GM19328 (cell line): ENCODE results near the gene PRSS22.
A peak's percentile ranks its signal among the peaks of the same experiment; 100 is the strongest.

Experiments used
- ATAC-seq: cut with Tn5 transposase; IDR thresholded peaks from one replicate; pipeline ENCODE4 v1.9.1; 2021; ENCODE audit warnings: mild to moderate bottlenecking, moderate library complexity; ENCODE audit not compliant: unreplicated experiment

The PRSS22 gene

DNA sequence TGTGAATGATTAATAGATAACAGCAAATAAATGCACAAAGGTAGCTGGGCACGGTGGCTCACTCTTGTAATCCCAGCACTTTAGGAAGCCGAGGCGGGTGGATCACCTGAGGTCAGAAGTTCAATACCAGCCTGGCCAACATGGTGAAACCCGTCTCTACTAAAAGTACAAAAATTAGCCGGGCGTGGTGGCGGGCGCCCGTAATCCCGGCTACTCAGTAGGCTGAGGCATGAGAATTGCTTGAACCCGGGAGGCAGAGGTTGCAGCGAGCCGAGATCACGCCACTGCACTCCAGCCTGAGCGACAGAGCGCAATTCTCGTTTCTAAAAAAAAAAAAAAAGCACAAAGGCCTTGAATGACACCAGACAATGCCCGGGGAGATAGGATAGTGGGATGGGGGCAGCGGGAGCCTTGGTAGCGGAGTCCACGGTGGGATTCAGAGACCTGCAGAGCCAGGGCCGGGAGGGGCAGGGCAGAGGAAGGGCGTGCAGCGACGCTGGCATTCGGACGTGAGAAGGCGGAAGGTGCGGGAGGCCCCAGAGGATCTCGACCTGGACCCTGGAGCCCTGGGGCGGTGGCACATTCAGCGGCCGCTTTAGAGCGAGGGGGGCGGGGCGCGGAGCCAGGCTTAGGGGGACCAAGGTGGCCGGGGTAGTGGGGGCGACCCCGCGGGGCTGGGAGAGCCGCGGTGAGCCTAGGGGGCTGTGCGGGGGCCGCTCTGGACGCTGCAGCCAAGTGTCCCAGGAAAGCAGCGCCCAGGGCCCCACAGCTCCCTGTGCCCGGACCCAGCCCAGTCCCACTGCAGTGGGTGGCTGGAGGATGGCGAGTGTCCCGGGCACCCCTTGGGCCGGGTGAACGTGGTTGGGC lies 24.0 kb upstream of the PRSS22 start:
- ATAC-seq: peak; percentile 1

DNA sequence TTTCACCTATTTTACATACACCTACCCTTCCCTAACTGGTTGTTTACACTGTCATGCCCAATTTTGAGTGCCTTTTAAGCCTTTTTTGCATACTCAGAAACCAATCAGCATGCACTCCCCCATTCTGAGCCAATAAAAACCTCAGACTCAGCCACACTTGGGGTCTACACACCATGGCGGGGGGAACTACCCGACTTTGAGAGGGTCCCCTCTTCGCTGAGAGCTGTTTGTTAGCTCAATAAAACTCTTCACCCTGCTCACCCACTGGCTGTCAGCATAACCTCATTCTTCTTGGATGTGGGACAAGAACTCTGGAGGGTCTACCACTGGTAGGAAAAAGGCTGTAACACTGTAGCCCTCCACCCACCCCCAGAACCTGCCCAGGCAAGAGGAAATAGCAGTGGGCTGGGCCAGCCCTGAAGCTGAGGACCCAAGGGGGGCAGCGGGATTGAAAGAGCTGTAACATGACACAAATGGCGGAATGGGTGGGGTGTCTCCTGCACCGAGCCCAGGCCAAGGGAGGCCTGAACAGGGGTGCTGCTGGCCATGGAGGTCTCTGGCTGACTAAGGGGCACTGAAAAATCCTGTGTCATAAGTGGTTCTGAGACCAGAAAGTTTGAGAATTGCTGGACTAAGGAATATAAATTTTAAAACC lies 22.0 kb upstream of the PRSS22 start:
- no peak for ATAC-seq

DNA sequence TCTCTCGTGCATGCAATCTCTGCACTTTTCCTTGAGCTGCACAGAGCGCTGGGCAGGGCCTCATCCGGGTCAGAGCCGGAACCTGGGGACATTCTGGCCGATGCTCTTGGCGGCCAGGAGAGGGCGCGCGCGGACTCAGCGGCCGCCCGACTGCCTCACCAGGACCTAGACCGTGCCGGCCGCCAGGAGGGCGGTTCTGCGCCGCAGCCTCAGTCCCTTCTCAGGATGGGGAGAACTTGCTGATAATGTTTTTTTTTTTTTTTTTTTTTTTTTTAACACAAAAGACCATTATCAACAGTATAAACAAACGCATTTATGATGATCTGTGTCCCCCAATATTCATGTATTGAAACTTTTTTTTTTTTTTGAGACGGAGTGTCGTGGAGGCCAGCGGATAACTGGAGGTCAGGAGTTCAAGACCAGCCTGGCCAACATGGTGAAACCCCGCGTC lies 17.0 kb upstream of the PRSS22 start:
- ATAC-seq: no peak

- no peak for ATAC-seq
Observed at GRCh38 chr16:2874032-2874911, 16.3 kb upstream of the PRSS22 start.

- no peak for ATAC-seq
Observed at GRCh38 chr16:2871926-2872325, 14.0 kb upstream of the PRSS22 start.

DNA sequence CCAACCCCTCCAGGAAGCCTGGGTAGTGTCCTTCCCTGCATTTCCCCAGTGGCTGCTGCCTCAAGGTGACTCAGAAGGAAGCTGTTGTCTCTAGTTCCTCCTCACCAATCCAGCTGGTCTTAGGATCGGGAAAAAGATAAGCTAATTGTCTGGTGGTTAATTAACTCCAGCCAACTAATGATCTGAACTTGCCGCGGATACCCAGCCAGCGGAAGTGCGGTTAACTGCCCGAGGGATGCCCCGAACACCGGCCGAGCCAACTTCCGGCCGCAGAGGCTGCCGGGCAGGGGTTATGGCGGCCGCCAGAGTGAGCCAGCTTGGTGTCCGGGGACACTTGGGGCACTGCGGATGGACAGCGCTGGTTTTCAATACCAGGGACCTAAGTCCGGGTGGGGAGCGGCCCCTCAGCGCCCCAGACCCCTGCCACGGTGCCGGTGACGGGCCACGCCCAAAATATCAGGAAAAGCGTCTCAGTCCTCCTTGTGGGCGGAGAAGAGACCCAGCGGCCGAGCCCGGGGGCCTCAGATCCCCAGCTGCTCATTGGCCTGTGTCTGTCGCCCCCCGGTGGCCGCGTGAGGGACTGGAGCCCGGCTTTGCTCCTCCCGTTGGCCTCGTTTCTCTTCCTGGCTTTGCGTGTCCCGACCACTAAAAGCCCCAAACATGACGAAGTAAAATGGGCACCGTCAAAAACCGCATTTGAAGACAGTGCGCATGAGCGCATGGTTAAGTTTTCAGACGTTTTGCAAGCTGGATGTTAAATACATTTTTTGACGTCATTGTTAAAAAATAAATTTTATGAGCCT lies 10.2 kb upstream of the PRSS22 start:
- ATAC-seq: peak; percentile 82

GRCh38 chr16:2867661-2867986 lies 9.7 kb upstream of the PRSS22 start:
- no peak for ATAC-seq

DNA sequence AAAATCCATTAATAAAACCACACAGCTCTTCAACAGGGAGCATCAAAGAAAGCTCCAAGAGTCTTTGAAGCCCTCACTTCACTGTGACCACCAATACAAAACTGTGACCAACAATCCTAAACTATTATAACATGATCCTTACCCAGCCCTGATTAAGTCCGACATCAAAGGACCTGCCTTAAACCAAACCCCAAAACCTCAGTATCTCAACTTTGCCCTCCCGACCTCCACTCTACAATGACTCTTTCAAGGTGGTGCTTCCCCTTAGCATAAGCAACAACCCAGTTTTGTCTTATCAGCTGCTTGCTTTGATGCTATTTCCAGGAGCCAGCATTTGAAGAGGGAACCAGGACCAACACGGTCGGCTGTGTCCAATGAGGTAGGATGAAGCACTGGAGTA lies 8.5 kb upstream of the PRSS22 start:
- ATAC-seq: no peak

DNA sequence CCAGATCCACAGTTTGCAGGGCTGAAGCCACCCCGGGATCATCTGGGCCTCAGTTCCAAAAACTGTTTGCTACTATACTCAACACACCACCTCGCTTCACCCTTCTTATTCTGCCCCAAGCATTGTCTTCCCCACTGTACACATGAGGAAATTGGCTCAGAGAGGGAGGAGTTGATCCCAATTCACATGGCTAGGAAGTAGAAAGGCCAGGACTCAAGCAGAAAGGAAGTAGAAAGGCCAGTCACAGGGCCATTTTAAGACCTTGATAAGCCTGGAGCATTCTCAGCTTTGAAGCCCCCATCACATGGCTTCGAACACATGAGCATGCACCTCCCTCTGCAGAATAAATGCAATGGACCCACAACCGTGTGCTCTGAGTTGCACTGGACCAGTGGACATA lies 7.7 kb upstream of the PRSS22 start:
- no peak for ATAC-seq

DNA sequence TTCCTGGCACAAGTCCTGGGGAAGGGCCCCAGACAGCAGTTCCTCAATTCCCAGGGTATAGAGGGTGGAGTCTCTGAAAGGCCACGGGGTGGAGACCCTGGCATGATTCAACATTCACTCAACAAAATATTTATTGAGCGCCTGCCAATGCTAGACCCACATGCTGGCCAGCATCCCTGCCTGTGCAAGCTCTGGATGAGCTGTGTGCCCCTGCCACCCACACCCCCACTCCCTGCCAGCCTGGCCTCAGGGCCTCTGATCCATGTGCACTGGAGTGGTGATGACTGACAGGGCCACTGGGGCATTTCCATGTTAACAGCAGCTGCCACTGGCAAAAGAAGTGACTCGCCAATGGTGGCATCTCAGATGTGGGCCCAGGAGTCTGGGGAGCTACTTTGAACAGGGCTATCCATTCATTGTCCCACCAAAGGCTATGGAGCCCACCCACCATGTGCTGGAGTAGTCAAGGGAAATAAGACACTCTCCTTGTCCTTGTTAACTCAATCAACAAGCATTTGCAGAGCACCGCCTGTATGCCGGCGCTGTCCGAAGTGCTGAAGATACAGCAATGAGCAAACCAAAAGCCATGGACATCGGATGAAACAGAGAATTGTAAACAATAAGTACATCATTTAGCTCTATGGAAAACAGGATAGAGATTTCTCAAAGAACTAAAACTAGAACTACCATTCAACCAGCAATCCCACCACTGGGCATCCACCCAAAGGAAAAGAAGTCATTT lies 3.0 kb upstream of the PRSS22 start:
- no peak for ATAC-seq

GRCh38 chr16:2859686-2860265 lies 1.8 kb upstream of the PRSS22 start:
- no peak for ATAC-seq

DNA sequence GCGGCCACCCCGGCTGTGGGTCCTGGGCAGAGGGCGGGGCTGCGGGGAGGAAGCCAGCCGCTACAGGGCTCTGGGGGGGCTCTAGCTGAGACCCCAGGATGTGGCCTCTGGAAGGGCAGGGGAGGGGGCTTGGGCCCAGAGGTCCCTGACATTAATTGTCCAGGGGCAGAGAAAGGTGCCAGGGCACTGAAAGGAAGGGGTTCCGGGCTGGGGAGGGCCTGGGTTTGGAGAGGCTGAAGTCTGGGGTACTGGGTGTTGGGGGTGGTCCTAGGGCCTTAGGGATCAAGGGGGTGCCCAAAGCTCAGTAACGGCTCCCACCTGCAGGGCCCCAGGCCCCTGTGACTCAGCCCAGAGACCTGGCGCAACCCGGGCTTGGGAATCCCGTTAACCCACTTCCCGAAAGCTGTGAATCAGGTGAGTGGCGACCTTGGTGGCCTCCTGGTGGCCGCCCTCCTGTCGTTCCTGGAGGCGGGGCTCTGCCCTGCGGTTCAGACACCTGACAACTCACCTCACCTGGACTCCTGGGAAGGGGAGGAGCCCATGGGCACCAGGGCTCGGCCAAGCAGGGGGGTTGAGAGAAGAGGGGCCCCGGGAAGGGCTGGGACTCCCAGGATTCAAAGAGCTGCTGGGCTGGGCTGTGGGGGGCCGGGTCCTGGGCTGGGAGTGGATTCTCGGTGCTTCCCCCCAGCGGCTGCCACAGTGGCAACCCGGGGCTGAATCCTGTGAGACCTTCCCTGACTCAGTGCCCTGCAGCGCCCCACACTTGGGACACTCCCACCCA lies 465 bp upstream of the PRSS22 start:
- no peak for ATAC-seq

DNA sequence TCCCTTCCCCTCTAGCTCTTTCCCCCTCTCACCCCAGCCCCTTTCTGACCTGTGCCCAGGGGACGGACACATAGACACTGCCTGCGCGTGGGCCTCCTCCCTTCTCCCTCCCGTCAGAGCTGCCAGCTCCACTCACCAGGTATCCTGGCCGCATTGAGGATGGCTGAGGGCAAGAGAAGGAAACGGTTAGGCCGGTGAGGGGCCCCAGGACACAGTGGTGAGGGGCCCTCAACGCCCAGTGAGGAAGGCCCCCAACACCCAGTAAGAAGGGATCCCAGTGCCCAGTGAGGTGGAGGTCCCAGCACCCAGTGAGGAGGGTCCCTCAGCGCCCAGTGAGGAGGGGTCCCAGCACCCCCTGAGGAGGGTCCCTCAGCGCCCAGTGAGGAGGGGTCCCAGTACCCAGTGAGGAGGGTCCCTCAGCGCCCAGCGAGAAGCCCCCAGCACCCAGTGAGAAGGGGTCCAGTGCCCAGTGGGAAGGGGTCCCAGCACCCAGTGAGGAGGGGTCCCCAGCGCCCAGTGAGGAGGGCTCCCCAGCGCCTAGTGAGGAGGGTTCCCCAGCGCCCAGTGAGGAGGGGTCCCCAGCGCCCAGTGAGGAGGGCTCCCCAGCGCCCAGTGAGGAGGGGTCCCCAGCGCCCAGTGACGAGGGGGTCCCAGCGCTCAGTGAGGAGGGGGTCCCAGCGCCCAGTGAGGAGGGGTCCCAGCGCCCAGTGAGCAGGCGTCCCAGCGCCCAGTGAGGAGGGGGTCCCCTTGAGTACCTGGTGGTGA lies 1.1 kb downstream of the PRSS22 start:
- ATAC-seq: no peak

- ATAC-seq: no peak
Observed at GRCh38 chr16:2856061-2856670, 1.8 kb downstream of the PRSS22 start.

DNA sequence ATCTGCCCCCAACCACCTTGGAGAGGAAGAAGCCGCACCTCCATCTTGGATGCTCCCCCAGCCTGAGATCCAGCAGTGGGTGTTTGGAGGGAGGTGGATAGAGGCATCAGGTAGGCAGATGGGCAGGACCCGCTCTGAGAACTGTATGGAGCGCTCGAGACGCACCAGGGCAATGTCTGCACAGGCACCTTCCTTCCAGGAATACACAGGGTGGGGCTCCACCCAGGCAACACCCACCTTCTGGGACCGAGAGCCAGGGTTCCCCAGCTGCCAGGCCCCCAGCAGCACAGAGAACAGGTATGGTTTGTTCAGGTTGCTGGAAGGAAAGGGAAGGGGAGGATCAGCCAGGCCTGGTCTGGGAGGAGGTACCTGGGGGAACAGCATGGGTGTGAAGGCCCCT lies 2.4 kb downstream of the PRSS22 start:
- no peak for ATAC-seq

DNA sequence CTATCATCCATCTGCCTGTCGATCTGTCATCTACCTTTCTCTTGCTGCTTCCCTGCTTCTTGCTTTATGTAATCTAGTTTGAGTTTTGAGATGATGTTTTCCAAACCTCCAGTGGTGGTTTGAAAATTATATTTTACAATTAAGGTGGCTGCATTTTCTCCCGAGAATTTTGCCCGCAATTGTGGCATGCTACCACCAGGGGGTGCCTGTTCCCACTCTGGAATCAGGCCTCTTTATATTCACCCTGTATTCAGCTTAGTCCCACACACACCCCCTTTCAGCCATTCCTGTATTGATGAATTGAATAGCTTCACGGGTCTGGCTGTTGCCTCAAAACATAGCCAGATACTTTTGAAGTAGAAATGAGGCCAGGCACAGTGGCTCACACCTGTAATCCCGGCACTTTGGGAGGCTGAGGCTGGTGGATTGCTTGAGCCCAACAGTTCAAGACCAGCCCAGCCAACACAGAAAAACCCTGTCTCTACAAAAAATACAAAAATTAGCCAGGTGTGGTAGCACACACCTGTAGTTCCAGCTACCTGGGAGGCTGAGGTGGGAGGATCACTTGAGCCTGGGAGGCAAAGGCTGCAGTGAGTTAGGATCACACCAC lies 3.2 kb downstream of the PRSS22 start:
- ATAC-seq: no peak

- no peak for ATAC-seq
Observed at GRCh38 chr16:2853531-2854073, 4.4 kb downstream of the PRSS22 start.
